ENCODE data around the gene NIPA2. TPM values are rescaled to one million over a fixed set of nuclear protein-coding genes. Genes with fewer than 3 reads are reported as not detected.

Gene NIPA2
- total RNA-seq, 1 donor from 2014 or later = 19.2 TPM

DNA sequence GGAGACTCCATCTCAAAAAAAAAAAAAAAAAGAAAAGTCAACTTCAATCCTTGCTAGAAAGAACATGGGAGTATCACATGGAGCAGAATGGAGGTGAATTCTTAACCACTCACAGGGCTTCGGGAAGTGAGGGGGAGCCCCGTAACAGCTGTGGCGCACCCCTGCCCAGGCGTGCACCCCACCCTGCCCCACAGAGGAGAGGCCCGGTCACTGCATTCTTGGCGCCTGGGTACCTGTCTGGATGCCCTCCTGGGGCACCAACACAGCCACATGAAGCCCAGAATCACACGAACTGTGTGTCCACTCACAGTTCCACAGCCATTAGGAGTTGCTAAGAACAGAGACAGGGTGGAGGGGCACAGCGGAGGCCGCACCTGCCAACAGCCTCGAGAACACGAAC is 51.8 kb downstream of the NIPA2 start:
- ATAC-seq (ENCODE audit: poor library complexity) (no peak), DNase-seq (peak; percentile 9)
- intact Hi-C loops (cut with DNase I) = no loop called here

DNA sequence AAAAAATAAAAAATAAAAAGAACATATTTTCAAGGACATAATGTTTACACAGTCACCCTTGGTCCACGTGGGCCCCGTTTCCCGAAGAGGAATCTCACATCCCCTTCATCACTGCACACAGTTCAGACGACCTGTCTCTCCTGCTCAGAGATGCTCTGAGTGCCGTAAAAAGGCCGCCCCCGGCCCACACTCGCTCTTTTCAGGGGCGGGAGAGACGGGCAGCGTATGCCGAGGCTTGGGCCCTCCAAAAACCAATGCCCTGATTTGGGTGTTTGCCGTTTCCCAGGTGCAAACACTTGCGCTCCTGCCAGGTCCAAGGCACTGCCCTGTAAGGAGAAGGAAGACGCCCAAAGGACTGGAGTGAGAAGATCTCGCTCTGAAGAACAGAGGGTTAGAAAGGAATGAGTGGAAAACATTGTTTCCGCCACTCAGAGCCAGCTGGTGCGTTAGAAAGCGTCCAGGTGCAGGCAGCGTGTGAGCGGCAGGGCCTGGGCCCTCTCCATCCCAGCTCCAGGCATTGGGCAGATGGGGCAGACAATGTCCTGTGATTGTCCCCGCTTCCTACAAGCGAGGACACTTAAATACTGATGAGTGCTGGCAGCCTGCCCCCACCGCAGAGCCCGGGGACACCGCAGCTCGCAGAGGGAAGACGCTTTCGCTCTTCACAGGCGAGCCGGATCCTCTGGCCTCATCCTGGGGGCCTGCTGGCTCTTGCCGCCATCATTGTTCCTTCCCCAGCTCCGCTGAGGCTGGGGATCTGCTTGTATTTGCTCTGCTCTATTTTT is 53.2 kb downstream of the NIPA2 start:
- ATAC-seq (ENCODE audit: poor library complexity) (no peak), DNase-seq (peak; percentile 16)

GRCh38 chr15:22892333-22892732 is 53.9 kb downstream of the NIPA2 start:
- DNase-seq (no peak), ATAC-seq (ENCODE audit: poor library complexity) (no peak)

More for the DNA sequence above, 53.2 kb downstream of the NIPA2 start:
- intact Hi-C loops (cut with DNase I) = no loop called here

GRCh38 chr15:22893081-22893480 is 54.6 kb downstream of the NIPA2 start:
- intact Hi-C loops (cut with DNase I) = no loop called here
- peak; percentile 36 for DNase-seq
- no peak for ATAC-seq (ENCODE audit: poor library complexity)

More at GRCh38 chr15:22892333-22892732, 53.9 kb downstream of the NIPA2 start:
- intact Hi-C loops (cut with DNase I) = no loop called here

DNA sequence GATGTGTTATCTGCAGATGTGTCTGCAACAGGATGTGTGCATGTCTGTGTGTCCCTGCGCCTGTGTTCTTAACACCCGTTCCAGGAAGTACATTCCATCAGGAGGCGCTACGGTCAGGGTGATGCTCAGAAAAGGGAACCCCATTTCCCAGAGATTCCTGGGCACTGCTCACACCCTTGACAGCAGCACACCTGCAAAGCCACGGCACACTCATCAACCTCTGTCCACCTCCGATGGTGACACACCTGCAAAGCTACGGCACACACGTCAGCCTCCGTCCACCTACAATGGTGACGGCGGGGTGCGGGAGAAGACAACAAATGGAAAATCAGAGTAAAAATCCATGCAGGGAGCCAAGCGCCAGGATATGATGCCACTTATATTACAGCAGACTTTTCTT is 55.4 kb downstream of the NIPA2 start:
- ATAC-seq (ENCODE audit: poor library complexity) (no peak), DNase-seq (no peak)
- intact Hi-C loops (cut with DNase I) = no loop called here

- no peak for ATAC-seq (ENCODE audit: poor library complexity)
- intact Hi-C loops (cut with DNase I) = no loop called here
- DNase-seq = peak; percentile 16
Observed at GRCh38 chr15:22895465-22896190, 57.2 kb downstream of the NIPA2 start.

GRCh38 chr15:22902046-22902445 is 63.6 kb downstream of the NIPA2 start:
- DNase-seq = peak; percentile 16
- intact Hi-C loops (cut with DNase I) = no loop called here
- ATAC-seq (ENCODE audit: poor library complexity) = no peak

GRCh38 chr15:22902578-22902977 is 64.1 kb downstream of the NIPA2 start:
- no peak for ATAC-seq (ENCODE audit: poor library complexity)

GRCh38 chr15:22902981-22903380 is 64.5 kb downstream of the NIPA2 start:
- intact Hi-C loops (cut with DNase I) = no loop called here
- ATAC-seq (ENCODE audit: poor library complexity) (no peak), DNase-seq (peak; percentile 23)

More at GRCh38 chr15:22902578-22902977, 64.1 kb downstream of the NIPA2 start:
- intact Hi-C loops (cut with DNase I) = no loop called here
- DNase-seq = peak; percentile 21

DNA sequence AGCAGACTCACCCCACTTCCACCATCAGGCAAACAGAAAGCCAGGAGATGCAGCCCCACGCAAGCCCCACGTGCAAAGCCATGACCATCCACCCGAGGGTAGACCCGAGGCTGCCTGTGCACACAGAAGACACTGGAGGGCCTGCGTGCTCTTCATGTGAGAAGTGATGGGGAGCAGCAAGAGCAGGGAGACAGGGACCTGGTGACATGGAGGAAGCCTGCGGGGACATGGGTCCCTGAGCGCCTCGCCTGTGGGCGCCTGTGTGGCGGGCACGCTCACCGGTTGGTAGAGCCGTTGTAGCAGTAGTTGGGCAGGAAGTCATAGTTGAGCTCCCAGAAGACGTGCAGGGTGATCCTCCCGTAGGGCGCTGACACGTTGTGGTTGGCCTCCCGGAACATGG is 65.0 kb downstream of the NIPA2 start:
- intact Hi-C loops (cut with DNase I) = no loop called here
- ATAC-seq (ENCODE audit: poor library complexity) (no peak), DNase-seq (peak; percentile 17)

- DNase-seq (peak; percentile 37), ATAC-seq (ENCODE audit: poor library complexity) (no peak)
- intact Hi-C loops (cut with DNase I) = no loop called here
Observed at GRCh38 chr15:22903961-22904534, 65.6 kb downstream of the NIPA2 start.

DNA sequence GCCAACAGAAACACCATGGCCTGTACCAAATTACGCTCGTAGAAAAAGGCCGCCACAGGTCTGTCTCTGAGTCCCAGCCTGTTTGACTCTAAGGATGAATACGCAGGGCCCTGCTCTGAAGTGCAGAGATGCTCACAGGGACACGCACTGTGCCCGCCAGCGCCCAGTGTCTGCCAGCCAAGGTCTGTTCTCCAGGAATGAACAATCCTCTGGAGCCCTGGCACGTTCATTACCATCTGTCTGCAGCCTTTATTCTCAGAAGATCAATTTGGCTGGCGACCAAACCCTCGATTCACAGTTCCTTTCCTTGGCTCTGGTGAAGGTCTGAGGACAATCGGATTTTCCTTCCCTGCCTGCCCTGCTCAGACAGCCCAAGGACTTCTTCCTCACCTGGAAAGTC is 66.3 kb downstream of the NIPA2 start:
- peak; percentile 76 for ATAC-seq (ENCODE audit: poor library complexity)
- DNase-seq = peak; percentile 42
- intact Hi-C loops (cut with DNase I) = no loop called here

GRCh38 chr15:22907161-22907950 is 68.9 kb downstream of the NIPA2 start:
- DNase-seq (no peak), ATAC-seq (ENCODE audit: poor library complexity) (no peak)
- intact Hi-C loops (cut with DNase I) = no loop called here

- ATAC-seq (ENCODE audit: poor library complexity) (no peak), DNase-seq (no peak)
- intact Hi-C loops (cut with DNase I) = no loop called here
Observed at GRCh38 chr15:22908830-22909229, 70.4 kb downstream of the NIPA2 start.

DNA sequence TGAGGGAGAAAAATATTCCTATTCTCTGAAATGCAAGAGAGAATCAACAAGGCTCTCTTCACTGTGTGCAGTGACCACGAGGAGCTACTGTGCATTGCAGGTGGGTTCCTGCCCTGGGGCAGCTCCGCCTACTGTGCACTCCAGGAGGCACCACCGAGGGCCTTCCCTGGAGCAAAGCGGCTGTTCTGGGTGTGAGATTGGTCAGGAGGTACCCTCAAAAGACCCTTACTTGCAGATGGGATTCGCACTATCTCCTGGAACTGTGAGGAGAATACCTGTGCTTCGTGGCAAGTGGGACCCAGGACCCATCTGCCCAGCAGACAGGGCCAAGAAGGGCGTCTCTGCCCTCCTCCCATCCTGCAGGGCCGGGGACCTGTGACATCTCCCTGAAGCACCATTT is 72.8 kb downstream of the NIPA2 start:
- intact Hi-C loops (cut with DNase I) = loop anchor here (10.0 kb wide), 1 partner anchor 57 kb away; no protein-coding TSS in a partner anchor
- DNase-seq = no peak

DNA sequence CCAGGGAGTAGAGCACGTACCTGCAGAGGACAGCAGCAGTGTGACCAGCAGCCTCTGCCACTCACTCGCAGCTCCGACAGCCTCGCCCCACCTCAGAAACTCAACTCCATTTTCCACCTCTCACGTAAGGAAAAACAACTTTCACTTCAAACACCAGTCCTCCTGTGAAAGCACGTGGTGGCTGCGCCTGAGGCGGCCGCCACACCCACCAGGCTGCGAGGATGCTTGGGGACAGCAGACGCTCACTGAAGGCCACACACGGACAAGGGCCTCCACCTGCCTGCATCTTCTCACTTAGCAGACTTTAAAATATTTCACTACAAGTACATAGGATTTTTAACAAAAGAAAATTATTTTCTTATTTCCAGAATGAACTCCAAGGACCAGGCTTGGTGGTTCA is 73.8 kb downstream of the NIPA2 start:
- intact Hi-C loops (cut with DNase I) = loop anchor here (10.0 kb wide), 1 partner anchor 57 kb away; no protein-coding TSS in a partner anchor

More for the DNA sequence above, 72.8 kb downstream of the NIPA2 start:
- no peak for ATAC-seq (ENCODE audit: poor library complexity)

GRCh38 chr15:22913646-22914380 is 75.3 kb downstream of the NIPA2 start:
- DNase-seq = no peak
- ATAC-seq (ENCODE audit: poor library complexity) = no peak
- intact Hi-C loops (cut with DNase I) = loop anchor here (10.0 kb wide), 1 partner anchor 59 kb away; no protein-coding TSS in a partner anchor

More for the DNA sequence above, 73.8 kb downstream of the NIPA2 start:
- ATAC-seq (ENCODE audit: poor library complexity) = no peak
- no peak for DNase-seq

All from Right ventricle myocardium superior (tissue), 1 donor.